Measurements from ENCODE around the gene IER2.
A peak's percentile ranks its signal among the peaks of the same experiment; 100 is the strongest.

IER2 gene

GRCh38 chr19:13150187-13150930, at the start of gene IER2, which contains the start of gene STX10:
TSS of gene IER2 (plus strand) at chr19:13150411. CDS start at chr19:13153187, 2,776 bp downstream.
TSS of gene STX10 (minus strand) at chr19:13150375. CDS start at chr19:13150173, 202 bp downstream.
- DNase-seq = peak; percentile 93

GRCh38 chr19:13100841-13101589, 49.2 kb upstream of the IER2 start:
- DNase-seq = no peak

GRCh38 chr19:13101590-13102415, 48.4 kb upstream of the IER2 start:
- DNase-seq = no peak

GRCh38 chr19:13102416-13102665, 47.9 kb upstream of the IER2 start:
- no peak for DNase-seq

- peak; percentile 45 for DNase-seq
Measured at GRCh38 chr19:13102666-13103580, 47.3 kb upstream of the IER2 start, which contains the start of gene LYL1. TSS of gene LYL1 (minus strand) at chr19:13102858. CDS start at chr19:13101171, 1,687 bp downstream.

GRCh38 chr19:13103581-13104359, 46.4 kb upstream of the IER2 start:
- no peak for DNase-seq

- DNase-seq = peak; percentile 78
Measured at GRCh38 chr19:13104360-13104847, 45.8 kb upstream of the IER2 start.

GRCh38 chr19:13104848-13105711, 45.1 kb upstream of the IER2 start:
- DNase-seq = no peak

- DNase-seq = no peak
Measured at GRCh38 chr19:13109361-13110098, 40.7 kb upstream of the IER2 start.

- DNase-seq = no peak
Measured at GRCh38 chr19:13110099-13110610, 40.1 kb upstream of the IER2 start.

GRCh38 chr19:13112555-13112954, 37.7 kb upstream of the IER2 start:
- no peak for DNase-seq

- no peak for DNase-seq
Measured at GRCh38 chr19:13115936-13116281, 34.3 kb upstream of the IER2 start.

- peak; percentile 81 for DNase-seq
Measured at GRCh38 chr19:13116282-13117175, 33.7 kb upstream of the IER2 start, which contains the start of gene TRMT1. TSS of gene TRMT1 (minus strand) at chr19:13116740. CDS start at chr19:13116399, 341 bp downstream.

GRCh38 chr19:13117176-13117771, 32.9 kb upstream of the IER2 start:
- DNase-seq = no peak

- peak; percentile 93 for DNase-seq
Measured at GRCh38 chr19:13117772-13118423, 32.3 kb upstream of the IER2 start, which contains the start of gene NACC1. TSS of gene NACC1 (plus strand) at chr19:13118264. CDS start at chr19:13135208, 16,944 bp downstream.

- DNase-seq = no peak
Measured at GRCh38 chr19:13118424-13119193, 31.6 kb upstream of the IER2 start.
